GM19328 (cell line): ENCODE data around the gene SHISA2.
"Not testable (repeated sequence)": the region's sequence is repeated elsewhere in the genome, so short reads cannot be mapped to it uniquely, and the experiment has no call there.

Experiments
- ATAC-seq: cut with Tn5 transposase; IDR thresholded peaks from one replicate; pipeline ENCODE4 v1.9.1; 2021; ENCODE audit warnings: mild to moderate bottlenecking, moderate library complexity; ENCODE audit not compliant: unreplicated experiment

SHISA2 gene

GRCh38 chr13:26051657-26052311 lies at the start of gene SHISA2:
SHISA2 (minus strand) TSS chr13:26052016; CDS start chr13:26050975, 1,041 bp downstream.
- ATAC-seq: no peak

DNA sequence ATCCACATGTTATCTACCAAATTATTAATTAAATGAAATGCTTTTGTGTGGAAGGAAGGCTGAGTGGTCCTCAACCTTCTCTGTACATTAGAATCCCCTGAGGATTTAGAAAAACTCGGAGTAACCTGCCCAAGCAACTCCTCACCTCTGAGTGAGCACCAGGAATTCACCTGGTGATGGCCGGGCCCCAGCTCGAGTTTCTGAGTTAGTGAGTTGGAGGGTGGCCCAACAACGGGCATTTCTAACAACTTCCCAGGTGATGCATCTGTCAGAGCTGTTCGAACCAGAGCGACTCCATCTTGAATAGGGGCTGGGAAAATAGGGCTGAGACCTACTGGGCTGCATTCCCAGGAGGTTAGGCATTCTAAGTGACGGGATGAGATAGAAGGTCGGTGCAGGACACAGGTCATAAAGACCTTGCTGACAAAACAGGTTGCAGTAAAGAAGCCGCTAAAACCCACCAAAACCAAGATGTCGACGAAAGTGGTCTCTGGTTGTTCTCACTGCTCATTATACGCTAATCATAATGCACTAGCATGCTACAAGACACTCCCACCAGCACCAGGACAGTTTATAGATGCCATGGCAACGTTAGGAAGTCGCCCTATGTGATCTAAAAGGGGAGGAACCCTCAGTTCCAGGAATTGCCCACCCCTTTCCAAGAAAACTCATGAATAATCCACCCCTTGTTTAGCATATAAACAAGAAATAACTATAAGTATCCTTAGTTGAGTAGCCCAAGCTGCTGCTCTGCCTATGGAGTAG lies 44.2 kb upstream of the SHISA2 start:
- ATAC-seq: no peak

- no peak for ATAC-seq
Measured at GRCh38 chr13:26095338-26095737, 43.5 kb upstream of the SHISA2 start.

GRCh38 chr13:26076821-26077220 lies 25.0 kb upstream of the SHISA2 start:
- not testable (repeated sequence) for ATAC-seq

GRCh38 chr13:26075498-26075897 lies 23.7 kb upstream of the SHISA2 start:
- no peak for ATAC-seq

GRCh38 chr13:26074706-26075105 lies 22.9 kb upstream of the SHISA2 start:
- ATAC-seq: no peak

GRCh38 chr13:26072335-26072734 lies 20.5 kb upstream of the SHISA2 start:
- ATAC-seq: not testable (repeated sequence)

GRCh38 chr13:26071691-26072090 lies 19.9 kb upstream of the SHISA2 start:
- ATAC-seq: no peak

- not testable (repeated sequence) for ATAC-seq
Measured at GRCh38 chr13:26069642-26070041, 17.8 kb upstream of the SHISA2 start.

- not testable (repeated sequence) for ATAC-seq
Measured at GRCh38 chr13:26068372-26068771, 16.6 kb upstream of the SHISA2 start.

- no peak for ATAC-seq
Measured at GRCh38 chr13:26067601-26068000, 15.8 kb upstream of the SHISA2 start.

- not testable (repeated sequence) for ATAC-seq
Measured at GRCh38 chr13:26066492-26066891, 14.7 kb upstream of the SHISA2 start.

DNA sequence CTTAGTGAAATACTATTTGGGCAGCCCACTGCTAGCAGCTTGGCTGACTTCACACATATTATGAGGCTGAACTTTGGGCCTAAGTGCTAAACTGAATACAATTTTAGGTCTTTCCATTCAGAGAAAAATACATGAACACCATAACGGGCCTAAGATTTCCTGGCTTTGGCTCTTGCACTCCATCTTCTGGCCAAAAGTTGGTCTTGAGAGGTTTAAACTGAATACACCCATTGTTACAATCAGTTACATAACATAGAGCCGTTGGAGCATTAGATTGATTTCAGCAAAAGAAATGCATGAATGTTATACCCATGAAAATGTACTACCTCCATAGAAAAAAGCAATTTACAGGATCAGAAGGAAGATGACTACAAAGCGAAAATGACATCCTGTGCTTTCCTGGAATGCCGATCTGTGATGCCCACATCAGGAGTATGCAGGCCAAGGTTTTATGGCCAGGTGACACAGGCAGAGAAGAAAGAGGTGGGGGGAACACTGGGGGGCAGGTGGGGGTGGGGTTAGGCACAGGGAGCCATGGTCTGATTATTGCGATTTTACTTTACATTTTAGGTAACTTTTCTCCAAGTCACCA lies 11.1 kb upstream of the SHISA2 start:
- no peak for ATAC-seq

- no peak for ATAC-seq
Measured at GRCh38 chr13:26061947-26062346, 10.1 kb upstream of the SHISA2 start.

DNA sequence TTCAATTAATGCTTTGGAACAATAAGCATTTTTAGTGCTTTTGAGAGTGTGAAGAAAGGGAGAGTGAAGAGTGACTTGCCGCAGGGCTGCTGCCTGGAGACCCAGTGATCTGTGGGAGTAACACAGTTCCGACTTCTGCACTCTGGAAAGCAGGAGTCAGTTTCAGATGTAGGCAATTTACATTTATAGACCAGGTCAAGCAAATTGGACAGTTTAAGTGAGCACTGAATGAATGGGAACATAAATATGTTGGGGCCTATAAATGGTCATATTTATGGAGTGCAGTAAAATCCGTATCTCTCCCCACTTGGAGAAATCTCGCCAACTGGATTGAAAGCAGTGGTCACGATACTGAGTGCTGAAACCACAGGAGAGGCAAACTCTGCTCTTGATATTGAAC lies 9.4 kb upstream of the SHISA2 start:
- no peak for ATAC-seq

DNA sequence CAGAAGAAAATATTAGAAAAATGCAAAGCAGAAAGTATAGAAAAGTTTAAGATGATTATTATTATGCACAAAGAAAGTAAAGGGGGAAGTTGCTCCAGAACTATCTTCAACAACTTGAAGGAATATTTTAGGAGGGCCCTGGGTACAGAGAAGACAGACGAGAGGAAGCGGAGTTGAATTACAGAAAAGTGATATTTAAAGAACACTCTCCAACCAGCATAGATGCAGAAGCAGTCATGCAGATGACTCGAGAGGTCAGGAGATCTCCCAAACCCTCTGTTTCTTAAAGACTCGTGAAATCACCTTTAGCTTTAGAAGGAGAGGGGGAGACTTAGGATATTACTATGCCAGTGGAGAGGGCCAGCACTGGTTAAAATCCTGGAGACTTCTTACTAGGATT lies 8.5 kb upstream of the SHISA2 start:
- no peak for ATAC-seq

GRCh38 chr13:26058704-26059103 lies 6.9 kb upstream of the SHISA2 start:
- no peak for ATAC-seq

DNA sequence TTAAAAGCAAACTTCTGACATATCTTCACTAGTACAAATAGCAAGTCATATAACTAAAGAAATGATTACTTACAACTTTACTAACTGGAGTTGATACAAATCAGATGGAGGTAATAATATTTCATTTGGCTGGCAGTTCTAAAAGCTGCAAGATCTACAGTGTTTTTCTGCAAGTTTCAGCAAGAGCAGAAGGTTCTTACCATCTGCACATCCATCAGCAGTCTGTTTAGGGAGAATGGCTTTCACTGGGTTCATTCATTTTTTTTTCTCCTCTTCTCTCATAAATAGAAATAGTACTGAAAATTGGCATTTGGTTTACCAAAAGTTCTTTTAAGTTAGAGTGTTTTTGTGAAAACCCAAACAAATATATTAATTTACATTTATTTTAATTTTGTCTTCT lies 3.1 kb upstream of the SHISA2 start:
- ATAC-seq: no peak

GRCh38 chr13:26053418-26053980 lies 1.7 kb upstream of the SHISA2 start:
- no peak for ATAC-seq

GRCh38 chr13:26052337-26052736 lies 521 bp upstream of the SHISA2 start:
- ATAC-seq: no peak

GRCh38 chr13:26051231-26051656 lies 572 bp downstream of the SHISA2 start:
- ATAC-seq: no peak
